COLO668 (cell line): ENCODE measurements around the gene KHDC4.
A peak's percentile ranks its signal among the peaks of the same experiment; 100 is the strongest.
"Not testable (repeated sequence)": the region's sequence is repeated elsewhere in the genome, so short reads cannot be mapped to it uniquely, and the experiment has no call there.

Experiments
- DNase-seq: peaks from one replicate; lab custom pipeline; 2025; ENCODE audit not compliant: unreplicated experiment; lab: John Stamatoyannopoulos, UW

The KHDC4 gene

DNA sequence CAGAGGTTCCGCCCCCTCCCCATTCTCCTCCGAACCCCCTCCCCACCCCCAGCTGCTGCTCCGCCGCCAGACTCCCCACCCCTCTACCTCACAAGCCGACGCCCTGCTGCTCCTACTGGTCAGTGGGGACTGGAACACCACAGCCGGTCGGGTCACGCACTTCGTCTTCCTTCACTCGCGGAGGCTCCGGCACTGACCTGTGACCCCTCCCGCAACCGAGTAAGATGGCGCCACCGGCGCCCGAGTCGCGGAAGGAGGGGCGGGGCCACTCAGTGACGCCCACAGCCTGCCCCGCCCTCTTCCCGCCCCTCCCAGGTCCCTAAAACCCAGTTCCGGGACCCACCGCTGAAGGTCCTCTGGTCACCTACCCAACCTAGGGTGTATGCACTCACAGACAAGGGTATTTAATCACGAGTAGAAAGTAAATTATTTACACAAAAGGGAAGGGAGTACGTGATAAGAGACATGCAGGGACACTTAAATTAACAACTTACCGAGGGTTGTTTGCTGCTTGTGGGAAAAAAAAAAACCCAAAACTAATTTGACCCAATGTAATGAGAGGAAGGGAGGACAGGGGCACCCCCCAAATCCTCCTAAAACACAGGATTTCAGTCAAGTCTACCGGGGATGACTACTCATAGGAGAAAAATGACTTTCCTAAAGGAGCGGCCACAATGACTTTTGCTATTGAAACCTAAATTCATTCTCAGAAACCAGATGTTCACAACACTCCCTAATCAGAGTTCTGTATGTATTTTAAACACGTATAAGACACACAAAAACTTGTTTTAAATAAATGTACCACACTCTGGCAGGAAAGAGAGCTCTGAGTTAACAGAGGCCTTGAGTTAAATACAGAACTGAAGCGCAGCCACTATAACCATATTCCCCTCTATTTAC lies 22.8 kb downstream of the KHDC4 start, which contains the start of gene RIT1:
TSS of gene RIT1 (minus strand) at position 194 of the 900 bp plus-strand sequence. CDS start 588 bp downstream, outside the sequence.
- peak; percentile 88 for DNase-seq

DNA sequence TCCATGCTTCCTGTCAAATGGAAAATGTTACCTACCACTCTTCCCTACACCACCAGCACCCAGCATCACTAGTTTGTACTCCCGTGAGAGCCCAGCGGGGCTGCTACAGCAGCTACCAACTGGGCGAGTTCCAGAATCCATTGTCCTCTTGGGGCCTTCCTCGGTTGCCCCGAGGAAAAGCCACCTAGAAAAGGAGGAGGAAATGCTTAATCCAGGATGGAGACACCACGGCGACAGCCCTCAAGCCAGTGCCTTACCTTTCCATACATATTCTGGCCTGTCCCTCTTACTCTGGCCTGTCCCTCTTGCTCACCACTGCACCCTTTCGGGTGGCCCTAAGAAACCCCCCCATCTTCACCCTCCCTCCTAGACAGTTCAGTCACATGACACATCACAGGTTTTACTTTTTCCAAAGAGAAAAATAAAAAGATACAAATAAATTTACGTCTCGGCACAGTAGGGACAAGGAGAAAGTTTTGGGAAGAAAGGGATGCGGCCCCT lies 23.5 kb downstream of the KHDC4 start:
- peak; percentile 34 for DNase-seq

DNA sequence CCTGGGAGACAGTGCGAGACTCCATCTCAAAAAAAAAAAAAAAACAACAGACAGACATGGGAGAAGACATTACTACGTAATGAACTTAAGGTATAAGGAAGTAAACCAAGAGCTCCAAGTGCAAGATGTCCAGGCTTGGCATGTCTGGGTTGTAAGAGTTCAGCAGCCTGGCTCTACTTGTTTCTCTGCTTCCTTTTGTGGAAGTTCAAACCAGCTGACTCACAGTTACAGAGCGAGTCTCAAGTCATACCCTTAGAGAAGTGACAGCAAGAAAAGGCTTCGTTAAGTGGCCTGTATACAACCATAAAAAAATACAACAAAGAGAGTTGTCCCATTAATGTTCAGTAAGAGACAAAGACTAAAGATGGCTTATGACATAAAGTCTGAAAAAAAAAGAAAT lies 24.3 kb downstream of the KHDC4 start:
- DNase-seq = no peak

DNA sequence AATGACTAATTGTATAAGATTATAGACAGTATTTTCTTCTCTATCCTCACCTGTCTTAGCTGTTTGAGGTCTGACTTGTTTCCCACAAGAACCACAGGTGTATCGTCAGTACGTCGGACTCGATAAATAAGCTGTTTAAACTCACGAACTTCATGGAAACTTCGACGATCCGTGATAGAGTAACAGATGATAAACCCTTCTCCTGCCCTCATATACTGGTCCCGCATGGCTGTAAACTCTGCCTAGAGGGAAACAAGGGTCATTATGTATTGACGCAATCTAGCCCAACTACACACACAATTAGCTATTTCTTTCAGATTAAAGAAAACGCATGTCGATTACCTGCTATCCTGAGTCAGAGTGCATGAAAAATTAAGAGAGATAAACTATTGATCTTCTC lies 30.0 kb downstream of the KHDC4 start:
- no peak for DNase-seq

DNA sequence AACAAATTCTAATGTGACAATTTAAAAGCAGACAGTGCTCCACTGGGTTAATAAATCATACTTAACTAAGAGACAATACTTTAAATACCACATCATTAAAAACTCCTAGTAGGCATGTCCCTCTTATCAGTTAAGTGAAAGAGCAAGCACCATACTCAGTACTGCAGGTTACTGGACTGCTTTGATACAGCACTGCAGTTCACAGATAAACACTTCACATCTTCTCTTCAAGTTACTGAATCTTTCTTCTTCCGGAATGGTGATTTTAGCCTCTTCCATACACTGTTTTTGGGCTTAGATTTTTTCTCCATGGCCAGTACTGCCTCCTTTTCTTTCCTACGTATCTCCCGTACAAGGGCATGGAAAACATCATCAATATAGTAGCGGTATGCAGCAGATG lies 34.1 kb downstream of the KHDC4 start:
- no peak for DNase-seq

DNA sequence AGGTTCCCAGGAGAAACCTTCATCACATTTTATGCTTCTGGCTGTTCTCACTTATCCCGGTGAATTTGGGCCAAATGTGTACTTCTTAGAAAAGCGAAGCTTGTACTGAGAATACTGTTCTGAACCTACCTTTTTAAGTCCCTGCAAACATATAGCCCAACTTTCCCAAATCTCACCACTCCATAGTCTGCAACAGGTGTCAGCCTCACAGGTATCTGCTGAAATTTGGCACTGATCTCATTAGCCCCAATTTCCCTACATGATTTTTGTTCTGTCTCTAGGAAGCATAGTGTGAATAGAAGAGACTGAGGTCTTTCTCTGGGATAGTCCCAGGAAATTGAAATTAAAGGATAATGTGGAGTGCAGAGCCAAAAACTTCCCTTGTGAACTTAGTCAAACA lies 34.5 kb downstream of the KHDC4 start:
- DNase-seq = no peak

DNA sequence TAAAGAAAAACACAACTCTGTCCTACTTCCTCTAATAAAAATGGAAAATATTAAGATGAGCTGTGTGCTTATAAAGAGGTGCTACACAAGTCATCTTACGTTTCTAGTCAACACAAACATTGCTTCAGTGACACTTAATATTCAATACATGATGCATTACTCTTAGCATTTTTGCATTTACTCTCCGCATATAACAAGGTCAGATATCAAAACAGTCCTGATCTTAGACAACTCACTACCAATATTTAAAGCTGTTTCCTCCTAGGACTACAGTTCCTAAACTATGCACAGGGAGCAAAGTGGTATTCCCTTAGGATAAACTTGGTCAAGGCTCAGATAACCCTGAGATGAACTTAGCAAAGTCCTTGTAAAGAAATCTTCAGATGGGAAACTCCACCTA lies 35.3 kb downstream of the KHDC4 start:
- no peak for DNase-seq

DNA sequence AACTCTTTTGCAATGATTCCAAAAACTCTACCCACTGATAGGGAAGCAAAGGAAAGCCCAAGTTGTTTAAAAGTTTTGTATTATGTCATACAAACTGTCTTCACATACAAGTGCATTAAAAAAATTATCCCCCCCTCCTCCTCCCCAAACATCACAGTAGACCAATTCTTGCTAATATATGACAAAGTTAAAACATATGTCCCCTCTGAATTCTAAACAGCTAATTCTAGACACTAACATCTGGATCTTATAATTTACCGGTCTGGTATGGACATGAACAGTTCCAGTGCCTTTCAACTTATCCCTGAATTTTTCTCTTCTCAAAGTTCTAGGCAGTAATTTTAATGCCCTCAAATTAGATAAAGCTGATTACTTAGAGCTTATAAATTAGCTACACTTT lies 36.5 kb downstream of the KHDC4 start:
- DNase-seq = no peak

DNA sequence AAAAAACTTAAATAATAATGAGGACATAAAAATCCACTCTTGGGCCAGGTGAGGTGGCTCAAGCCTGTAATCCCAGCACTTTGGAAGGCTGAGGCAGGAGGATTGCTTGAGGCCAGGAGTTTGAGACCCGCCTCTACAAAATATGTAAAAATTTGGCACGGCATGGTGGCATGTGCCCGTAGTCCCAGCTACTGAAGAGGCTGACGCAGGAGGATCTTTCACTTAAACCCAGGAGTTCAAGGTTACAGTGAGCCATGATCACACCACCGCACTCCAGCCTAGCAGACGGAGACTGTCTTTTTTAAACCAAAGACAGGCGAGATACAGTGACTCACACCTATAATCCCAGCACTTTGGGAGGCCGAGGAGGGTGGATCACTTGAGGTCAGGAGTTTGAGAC lies 37.7 kb downstream of the KHDC4 start:
- DNase-seq = not testable (repeated sequence)

DNA sequence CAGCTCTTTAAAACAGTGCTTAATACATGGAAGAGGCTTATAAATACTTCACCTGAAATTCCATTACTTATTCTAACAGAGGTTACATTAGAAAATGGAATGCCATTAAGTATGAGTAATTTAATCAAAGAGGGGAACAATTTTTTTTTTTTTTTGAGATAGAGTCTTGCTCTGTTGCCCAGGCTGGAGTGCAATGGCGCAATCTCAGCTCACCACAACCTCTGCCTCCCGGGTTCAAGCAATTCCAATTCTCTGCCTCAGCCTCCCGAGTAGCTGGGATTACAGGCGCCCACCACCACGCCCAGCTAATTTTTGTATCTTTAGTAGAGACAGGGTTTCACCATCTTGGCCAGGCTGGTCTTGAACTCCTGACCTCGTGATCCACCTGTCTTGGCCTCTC lies 38.6 kb downstream of the KHDC4 start:
- not testable (repeated sequence) for DNase-seq

DNA sequence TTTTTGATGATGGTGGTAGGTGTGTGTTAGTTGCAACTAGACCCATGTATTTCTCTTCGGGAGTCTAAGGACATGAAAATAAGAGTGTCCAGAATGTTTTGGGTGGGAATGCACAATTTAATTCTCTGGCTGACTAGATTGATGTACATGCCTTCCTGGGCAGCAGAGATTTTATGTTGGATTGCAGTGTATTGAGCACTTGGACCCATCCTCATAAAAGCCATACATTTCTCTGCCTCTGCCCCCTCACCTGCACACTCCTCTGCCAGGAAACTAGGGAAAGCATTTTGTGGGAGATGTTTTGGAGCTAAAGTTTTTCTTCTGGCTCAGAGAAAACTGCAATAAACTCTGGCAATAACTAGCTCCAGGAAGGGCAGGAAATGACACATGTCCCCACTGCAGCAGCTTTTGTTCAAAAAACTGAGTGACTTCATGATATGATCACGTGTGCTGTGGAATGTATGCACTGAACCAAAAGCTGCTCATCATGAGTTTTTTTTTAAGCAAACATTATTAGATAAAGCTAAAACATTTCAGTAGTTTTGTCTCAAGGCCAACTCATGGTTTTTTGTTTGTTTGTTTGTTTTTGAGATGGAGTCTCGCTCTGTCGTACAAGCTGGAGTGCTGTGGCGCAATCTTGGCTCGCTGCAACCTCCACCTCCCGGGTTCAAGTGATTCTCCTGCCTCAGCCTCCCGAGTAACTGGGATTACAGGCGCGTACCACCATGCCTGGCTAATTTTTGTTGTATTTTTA lies 40.6 kb downstream of the KHDC4 start:
- no peak for DNase-seq

DNA sequence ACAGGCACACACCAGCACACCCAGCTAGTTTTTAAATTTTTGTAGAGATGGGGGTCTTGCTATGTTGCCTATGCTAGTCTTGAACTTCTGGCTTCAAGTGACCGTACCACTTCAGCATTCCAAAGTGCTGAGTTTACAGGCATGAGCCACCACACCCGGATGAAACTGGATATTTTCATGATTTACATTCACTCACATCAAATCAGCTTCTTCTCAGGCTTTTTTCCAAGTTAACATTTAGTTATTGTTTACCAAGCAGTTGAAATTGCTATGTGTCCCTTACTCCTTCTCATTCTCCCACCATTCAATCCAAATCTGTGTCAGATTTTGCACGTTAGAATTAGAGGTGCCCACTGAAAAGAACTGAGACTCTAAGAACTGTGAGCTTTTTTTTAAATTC lies 41.4 kb downstream of the KHDC4 start:
- no peak for DNase-seq

DNA sequence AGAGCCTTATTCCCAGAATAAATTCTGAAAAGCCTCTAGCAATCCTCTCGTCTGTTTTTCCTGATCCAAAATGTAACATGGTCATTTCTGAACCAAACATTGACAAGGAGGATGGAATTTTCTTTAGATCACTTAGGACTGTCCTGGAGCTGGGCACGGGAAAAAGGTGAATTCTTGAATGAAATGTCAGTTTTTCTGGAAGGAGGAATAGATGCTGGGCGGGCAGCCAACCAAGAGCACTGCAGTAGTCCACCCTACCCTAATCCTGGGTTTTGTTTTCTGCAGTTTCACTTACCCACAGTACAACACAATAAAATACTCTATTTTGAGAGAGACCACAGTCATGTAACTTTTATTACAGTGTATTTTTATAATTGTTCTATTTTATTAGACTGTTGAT lies 44.0 kb downstream of the KHDC4 start:
- no peak for DNase-seq

DNA sequence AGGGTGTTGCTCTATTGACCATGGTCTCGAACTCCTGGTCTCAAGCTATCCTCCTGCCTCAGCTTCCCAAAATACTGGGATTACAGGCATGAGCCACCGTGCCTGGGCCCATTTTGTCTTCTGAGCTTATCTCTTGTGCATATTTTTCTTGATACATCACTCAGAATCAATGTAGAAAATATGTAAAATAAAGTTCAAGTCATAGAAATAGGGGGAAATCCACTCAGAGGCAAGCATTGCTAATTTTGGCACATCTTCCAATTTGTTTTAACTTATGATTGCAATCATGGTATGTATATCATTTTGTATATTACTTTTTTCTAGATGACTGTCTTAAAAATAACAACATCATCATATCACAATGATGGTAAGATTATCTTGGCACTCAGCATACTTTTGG lies 44.6 kb downstream of the KHDC4 start:
- DNase-seq = no peak

DNA sequence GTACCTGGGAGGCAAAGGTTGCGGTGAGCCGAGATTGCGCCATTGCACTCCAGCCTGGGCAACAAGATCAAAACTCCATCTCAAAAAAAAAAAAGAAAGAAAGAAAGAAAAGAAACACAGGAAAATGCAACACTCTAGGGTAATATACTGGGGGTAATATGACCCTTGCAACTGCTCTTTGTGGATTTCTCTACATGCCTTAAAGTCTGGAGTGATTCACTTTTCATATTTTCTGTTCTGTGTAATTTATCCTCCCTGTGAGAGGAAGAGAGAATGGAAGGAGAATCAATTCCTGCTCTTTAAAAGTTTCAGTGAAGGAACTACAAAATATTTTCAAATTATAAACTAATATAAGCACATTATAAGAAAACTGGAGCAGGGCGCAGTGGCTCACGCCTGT lies 45.7 kb downstream of the KHDC4 start:
- no peak for DNase-seq

DNA sequence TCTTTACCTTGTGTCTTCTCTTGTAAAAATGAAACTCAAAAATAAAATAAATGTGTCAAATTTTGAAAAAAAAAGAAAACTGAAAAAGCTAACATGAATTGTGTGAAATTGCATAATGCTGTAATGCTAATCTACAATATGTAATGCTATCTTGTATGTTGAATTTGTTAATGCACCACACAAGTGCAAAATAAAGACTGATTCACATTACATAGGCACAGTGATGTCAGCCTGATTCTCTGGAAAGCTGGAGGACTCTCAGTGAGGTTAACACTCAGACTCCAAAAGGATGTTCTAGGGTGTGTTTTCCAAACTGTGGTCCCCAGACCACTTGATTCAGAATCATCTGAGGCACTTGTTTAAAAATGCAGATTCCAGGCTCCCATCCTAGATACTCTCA lies 49.2 kb downstream of the KHDC4 start:
- DNase-seq = no peak

DNA sequence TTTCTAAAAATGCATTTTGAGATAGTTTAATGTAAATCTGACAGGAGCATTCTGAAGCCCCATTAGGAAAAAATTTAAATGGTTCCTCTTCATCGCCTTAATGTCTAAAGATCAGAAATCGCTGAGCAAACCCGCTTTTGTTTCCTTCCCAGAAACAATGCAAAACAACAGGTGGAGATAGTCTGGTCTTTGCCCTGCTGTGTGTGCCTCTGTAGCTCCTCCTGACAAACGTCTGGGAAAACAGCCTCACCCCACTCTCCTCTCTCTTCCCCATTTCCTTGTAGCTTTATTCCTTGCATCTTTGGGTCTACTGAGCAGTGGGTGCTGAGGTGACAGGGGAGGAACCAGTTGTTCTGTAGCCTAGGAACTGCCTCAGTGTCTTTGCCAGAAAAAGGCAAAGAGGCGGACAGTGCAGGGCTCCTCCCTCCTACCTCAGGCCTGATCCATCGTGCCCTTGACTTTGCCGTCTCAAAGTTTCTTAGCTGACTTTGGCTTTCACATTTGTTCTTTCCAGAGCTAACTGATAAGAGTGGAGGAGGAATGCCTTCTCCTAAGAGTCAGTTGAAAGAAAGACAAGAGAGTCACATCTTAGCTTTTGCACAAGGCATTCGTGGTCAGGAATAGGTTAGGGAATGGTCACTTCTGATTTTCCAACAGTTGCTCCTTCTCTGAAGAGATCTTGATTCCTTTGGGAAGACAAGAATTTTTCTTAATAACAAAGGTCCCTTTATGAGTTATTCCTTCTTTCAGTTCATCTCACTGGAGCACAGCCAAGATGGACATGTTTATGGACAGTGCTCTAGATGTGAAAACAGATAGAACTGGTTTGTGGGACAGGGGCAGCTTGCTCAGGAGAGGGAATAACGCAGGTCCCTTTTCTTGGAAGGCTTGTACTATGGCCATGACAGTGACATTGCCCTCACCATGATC lies 49.9 kb downstream of the KHDC4 start:
- DNase-seq = no peak

DNA sequence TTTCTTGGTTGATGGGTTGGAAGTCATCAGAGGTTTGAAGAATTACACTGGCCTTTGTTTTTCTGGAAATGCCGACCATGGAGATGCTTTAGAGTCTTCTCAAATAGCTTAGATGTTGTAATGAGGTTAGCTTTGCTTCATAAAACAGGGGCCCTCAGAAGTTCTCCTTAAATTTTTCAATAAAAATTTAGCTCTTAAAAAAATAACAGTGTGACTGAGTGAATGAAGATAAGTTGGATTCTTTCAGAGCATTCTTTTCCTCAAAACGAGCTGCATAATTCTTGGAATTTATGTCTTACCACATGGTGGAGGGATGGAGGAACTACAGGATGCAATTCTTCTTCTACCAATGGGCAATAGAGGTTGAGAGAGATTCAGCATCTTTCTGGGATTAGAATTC lies 51.4 kb downstream of the KHDC4 start:
- DNase-seq = no peak

DNA sequence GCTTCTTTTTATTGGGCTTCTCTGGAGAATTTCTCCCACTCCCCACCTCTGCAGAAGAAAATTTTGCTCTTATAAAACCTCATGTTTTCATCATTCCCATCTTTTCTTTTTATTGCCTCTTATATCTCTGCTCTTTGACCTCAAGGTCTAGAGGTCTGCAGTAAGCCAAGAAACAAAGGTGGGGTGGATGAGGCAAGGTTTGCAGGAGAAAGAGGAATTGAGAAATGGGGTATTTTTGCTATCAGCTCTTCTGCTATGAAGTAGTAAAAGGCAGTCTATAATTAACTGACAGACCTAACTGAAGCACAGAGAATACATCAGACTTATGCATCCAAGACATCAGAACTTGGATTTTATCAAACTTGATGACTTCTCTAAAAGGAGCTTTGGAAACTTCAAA lies 52.0 kb downstream of the KHDC4 start:
- DNase-seq = no peak

DNA sequence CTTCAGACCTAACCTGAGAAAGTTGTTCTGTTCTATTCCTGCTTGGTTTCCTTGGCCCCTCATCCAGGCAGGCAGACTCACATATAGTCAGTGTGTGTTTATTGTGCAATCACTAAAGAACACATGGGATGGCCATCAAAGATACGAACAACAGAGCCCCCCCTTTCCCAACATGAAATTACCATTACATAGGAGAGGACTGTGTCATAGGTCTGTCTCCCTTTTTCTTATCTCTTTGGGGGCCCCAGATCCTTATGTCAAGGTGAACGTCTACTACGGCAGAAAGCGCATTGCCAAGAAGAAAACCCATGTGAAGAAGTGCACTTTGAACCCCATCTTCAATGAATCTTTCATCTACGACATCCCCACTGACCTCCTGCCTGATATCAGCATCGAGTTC lies 53.3 kb downstream of the KHDC4 start:
- DNase-seq = no peak

DNA sequence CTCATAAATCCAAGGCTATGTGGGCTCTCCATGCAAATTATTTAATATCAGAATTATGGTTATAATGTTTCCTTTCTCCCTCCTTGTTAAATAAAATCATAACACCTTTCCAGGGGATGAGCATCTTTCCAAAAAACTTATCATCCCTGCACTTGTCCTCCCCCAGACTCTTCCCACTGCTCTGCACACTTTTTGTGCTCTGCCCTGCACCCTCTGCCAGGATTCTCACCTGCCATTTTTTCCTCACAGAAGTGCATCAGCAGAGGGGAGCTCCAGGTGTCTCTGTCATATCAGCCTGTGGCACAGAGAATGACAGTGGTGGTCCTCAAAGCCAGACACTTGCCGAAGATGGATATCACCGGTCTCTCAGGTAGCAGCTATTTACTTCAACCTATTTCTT lies 54.0 kb downstream of the KHDC4 start:
- no peak for DNase-seq
